GM12864 (cell line): ENCODE measurements around the gene ALPI.
"Not testable (repeated sequence)": the region's sequence is repeated elsewhere in the genome, so short reads cannot be mapped to it uniquely, and the experiment has no call there.

Source experiments
- DNase-seq: peaks from one replicate; pipeline ENCODE4 v3.0.0-alpha.2; 2011; ENCODE audit warnings: low read depth
- H3K4me3 ChIP-seq: 2 replicates; pipeline ENCODE4 v1.5.1; 2011; ENCODE audit warnings: mild to moderate bottlenecking, low read depth, low read length, control low read depth
- TF ChIP-seq, protein P1 (sequence below): IDR thresholded peaks from 2 replicates; pipeline ENCODE4 v1.5.1; 2011; ENCODE audit warnings: low read depth, mild to moderate bottlenecking, moderate library complexity, low read length, control low read depth, inconsistent platforms; ENCODE audit errors: missing control alignments

Gene ALPI

DNA sequence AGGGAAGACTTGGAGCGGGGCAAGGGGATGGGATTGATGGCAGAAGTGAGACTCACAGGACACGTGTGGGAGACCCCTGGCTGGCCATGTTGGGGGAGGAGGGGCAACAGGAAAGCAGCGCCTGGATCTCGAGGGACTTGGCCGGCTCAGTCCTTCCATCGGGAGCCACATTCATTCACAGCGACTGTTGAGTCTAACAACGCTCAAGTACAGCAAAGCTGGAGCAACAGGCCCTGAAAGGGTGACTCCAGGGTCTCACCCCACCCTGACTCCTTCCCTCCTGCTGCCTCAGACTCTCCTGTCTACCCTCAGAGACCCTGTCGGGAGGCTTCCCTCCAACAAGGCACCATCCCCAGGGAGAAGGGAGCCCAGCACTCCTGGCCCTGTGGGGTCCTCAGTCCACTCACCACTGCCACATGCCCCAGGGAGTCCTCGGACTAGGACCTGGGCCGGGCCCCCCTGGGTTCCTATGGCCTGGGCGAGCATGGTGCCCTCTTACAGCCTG is 14.8 kb upstream of the ALPI start:
- no peak overlapping the region for H3K4me3 ChIP-seq
- no peak for DNase-seq
- TF ChIP-seq, protein P1, sequence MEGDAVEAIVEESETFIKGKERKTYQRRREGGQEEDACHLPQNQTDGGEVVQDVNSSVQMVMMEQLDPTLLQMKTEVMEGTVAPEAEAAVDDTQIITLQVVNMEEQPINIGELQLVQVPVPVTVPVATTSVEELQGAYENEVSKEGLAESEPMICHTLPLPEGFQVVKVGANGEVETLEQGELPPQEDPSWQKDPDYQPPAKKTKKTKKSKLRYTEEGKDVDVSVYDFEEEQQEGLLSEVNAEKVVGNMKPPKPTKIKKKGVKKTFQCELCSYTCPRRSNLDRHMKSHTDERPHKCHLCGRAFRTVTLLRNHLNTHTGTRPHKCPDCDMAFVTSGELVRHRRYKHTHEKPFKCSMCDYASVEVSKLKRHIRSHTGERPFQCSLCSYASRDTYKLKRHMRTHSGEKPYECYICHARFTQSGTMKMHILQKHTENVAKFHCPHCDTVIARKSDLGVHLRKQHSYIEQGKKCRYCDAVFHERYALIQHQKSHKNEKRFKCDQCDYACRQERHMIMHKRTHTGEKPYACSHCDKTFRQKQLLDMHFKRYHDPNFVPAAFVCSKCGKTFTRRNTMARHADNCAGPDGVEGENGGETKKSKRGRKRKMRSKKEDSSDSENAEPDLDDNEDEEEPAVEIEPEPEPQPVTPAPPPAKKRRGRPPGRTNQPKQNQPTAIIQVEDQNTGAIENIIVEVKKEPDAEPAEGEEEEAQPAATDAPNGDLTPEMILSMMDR = no peak

- DNase-seq, H3K4me3 ChIP-seq: not testable (repeated sequence)
Measured at GRCh38 chr2:232441922-232442321, 14.0 kb upstream of the ALPI start.

- not testable (repeated sequence) for H3K4me3 ChIP-seq, DNase-seq
Measured at GRCh38 chr2:232442431-232442830, 13.5 kb upstream of the ALPI start.

DNA sequence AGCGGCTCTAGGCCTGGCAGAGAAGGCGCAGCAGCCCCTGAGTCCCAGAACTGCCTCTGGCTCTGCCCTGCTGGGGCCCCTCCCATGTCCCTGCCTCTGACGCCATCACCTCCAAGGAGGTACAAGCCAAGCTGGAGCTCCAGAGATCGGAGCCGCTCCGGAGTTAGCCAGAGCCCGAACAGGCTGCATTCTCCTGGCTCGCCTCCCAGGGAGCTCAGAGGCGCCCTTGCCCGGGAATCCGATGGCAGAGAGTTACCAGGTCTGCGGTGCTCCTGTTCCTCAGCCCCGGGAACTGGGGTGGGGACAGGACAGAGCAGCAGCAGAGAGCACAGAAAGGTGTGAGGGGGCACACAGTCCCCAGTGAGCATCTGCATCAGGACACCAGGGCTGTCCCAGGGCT is 12.9 kb upstream of the ALPI start:
- not testable (repeated sequence) for DNase-seq, H3K4me3 ChIP-seq

DNA sequence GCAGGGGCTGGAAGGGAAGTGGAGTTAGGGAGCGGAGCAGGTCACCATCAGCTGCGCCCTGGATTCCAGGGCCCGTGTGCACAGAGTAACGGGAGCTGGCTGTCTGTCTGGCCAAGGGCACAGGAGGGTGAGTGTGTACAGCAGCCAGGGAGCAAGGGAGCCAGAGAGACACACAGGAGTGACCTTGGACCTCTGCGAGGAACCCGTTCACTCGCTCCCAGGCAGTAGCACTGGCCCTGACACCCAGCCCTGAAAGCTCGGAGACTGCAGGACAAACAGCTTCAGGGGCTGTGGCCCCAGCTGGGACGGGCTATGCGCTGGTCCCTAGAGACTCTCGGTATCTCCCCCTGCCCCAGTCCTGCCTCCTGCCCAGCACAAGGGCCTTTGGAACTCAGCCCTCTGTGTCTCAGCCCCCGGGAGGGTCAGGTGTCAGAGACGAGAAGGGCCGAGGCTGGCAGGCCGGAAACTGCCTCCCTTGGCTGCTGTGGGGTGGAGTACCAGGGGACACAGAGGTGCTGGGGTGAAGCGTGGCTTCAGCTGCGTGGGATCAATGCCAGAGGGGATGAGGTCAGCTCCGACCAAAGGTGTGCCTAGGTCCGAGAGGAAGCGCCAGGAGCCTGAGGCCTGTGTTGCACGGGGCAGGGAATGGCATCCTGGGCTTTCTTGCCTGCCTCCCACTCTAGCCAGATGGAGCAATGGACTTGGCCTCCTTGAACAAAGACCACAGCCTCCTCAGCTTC is 12.1 kb upstream of the ALPI start:
- H3K4me3 ChIP-seq, DNase-seq: not testable (repeated sequence)

DNA sequence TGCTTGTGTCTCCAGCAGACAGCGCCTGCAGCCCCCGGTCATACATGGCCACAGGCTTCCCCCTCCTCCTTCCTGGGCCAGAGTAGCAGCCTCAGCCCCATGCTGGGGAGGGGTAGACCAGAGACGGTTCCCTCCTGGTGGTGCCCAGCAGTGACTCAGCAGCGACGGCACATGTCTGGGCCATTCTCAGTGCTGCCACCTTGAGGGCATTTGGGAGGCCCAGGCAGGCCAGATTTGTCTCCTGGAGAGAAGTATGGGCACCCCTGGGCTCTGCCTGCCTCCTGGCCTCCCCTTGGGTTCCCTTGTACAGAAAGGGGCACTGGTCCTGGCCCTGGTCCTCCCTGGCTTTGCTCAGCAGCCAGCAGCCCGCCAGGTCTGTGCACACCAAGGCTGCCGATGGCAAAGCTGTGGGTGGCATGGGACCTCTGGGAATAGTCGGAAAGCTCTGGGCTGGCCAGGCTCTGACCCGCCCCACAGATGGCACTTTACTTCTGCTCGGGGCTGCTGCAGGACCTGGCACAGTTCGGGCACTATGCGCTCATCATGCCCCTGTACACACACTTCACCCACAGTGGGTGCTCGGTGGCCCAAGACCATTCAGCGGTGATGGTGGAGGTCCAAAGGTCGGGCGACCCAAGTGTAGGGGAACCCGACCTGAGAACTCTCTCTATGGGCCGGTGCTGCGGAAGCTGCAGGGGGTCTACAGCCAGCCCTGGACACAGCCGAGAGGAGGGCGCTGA is 11.4 kb upstream of the ALPI start:
- peak; percentile 29 for DNase-seq
- no peak overlapping the region for H3K4me3 ChIP-seq

DNA sequence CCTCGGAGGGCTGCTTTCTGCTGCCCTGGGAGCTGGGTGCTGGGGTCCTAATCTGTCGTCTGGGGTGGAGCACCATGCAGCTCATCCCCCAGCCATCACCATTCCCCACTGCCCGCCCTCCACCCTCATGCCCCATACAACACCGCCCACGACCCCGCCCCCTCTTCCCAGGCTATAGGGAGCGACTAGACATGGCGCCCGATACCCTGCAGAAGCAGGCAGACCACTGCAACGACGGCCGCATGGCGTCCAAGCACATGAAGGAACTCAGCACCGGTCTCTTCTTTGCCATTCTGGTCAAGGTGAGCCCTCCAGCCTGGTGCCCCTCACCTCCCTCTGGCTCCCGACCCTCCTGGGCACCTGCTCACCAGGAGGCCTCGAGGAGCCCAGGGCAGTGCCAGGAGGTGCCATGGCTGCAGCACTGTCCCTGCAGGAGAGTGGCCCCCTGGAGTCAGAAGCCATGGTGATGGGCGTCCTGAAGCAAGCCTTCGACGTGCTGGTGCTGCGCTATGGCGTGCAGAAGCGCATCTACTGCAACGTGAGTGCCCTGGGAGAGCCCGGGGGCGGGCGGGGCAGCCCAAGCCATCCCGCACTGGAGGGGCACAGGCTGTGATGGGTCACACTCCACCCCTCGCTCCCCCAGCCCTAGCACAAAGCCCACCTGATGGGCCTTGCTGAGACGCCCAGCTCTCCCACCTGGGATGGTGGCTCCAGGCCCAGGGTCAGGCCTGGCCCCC is 10.6 kb upstream of the ALPI start:
- not testable (repeated sequence) for H3K4me3 ChIP-seq, DNase-seq

More for the DNA sequence above, 11.4 kb upstream of the ALPI start:
- TF ChIP-seq, protein P1 = peak; percentile 89

GRCh38 chr2:232446266-232446777 is 9.6 kb upstream of the ALPI start:
- not testable (repeated sequence) for H3K4me3 ChIP-seq, DNase-seq

DNA sequence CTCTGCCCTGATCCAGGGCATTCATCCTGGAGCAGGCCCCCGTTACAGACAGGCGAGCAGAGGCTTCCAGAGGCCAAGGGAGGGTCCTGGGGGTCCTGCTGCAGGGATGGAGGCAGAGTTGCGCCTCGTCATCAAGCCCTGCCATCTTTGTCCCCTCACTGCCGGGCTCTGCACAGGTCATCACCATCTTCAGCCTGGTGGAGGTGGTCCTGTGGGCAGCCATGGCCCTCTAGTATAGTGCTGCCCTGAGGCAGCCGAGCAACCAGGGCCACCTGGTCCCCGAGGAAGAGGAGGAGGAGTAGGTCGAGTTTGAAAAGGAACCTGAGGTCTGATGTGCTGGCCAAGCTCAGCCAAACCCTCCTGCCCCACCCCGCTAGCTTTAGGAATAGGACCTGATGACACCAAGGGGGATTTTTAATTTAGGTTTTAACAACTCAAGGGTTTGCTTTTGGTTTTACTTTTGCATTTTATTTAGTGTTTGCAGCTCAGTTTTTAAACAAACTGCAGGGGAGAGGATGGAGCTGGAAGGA is 8.8 kb upstream of the ALPI start:
- no peak overlapping the region for H3K4me3 ChIP-seq
- DNase-seq = no peak
- TF ChIP-seq, protein P1 = no peak
